ENCODE results near the gene FBXW11.
"Not testable (repeated sequence)": the region's sequence is repeated elsewhere in the genome, so short reads cannot be mapped to it uniquely, and the experiment has no call there.

The FBXW11 gene

DNA sequence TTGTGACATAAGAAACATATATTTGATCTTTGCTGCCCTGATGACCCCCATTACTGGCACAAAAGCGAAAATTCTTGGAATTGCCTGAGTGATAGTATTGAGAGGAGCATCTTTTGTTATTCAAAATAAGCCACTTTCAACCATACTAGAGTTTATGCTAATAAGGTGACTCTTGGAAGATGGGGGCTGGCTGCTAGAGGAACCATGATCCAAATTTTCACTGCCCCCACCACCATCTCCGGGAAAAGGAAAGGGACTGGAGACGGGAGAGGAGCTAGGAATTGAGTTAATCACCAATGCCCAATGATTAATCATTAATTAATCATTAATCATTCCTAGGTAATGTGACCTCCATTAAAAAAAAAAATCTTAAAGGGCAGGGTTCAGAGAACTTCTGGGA is 25.6 kb downstream of the FBXW11 start:
- no peak for DNase-seq

DNA sequence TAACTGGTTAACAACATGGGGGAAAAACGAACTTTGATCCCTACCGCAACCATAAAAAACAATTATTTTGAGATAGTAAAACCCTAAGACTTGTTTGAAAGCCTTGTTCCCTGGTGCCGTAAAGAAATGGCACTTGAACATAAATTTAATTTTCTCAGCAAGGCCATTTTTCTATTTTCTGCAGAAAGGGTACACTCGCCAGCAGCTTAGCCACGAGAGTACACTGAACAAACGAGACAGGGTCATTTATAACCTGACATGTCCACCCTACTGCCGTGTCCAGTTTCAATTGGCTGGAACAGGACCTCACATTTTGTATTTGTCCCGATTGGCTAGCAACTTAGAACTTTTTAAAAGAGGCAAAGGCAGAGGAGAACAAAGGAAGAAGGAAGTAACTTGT is 26.8 kb downstream of the FBXW11 start:
- DNase-seq: no peak

DNA sequence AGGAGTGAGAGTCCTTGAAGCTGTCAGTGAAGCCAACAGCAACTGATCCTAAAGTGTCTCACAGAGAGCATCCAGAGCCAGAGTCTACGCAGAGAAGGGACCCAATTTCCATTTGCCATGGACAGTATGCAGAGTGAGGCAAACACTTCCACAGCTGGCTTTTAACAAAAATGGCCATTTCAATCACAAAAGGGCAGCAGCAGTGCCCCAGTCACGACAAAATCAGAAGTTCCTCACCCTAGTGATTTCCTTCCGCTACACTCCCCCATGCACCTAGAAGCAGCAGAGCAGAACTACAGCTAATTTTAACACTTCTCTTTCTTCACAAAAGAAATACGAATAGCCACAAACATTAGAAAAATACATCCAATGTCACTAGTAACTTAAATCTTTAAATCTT is 27.9 kb downstream of the FBXW11 start:
- DNase-seq: no peak

DNA sequence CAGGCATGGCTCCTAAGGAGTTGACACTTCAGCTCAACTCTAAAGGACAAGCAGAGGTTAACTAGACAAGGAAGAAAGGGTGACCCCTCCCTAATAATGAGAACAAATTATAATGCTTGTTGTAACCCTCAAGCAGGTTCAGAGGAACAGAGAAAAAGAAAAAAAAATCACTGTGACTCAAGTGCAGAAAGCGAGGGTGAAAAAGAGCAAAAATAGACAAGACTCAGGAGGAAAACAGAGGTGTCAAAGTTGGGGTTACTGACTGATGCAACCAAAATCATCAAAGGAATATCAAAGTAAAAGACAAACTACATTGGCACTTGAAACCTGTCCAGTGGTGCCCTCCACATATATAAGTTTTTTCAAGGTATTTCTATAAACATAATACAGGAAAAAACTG is 28.4 kb downstream of the FBXW11 start:
- no peak for DNase-seq

DNA sequence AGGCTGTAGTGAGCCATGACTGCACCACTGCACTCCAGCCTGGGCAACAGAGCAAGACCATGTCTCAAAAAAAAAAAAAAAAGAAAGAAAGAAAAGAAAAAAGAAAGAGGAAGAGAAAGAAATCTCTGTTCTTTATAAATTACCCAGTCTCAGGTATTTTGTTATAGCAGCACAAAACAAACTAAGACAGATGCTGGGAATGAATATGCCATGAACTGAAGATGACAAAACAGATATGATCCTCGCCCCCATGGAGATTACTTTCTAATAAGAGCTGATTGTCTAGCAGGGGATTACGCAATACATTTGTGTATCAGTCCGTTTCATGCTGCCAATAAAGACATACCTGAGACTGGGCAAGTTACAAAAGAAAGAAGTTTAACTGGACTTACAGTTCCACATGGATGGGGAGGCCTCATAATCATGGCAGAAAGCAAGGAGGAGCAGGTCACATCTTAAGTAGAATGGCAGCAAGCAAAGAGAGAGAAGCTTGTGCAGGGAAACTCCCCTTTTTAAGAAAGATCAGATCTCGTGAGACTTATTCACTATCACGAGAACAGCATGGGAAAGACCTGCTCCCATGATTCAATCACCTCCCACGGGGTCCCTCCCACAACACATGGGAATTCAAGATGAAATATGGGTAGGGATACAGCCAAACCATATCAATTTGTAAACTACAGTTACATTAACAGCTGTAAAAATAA is 29.0 kb downstream of the FBXW11 start:
- not testable (repeated sequence) for DNase-seq

DNA sequence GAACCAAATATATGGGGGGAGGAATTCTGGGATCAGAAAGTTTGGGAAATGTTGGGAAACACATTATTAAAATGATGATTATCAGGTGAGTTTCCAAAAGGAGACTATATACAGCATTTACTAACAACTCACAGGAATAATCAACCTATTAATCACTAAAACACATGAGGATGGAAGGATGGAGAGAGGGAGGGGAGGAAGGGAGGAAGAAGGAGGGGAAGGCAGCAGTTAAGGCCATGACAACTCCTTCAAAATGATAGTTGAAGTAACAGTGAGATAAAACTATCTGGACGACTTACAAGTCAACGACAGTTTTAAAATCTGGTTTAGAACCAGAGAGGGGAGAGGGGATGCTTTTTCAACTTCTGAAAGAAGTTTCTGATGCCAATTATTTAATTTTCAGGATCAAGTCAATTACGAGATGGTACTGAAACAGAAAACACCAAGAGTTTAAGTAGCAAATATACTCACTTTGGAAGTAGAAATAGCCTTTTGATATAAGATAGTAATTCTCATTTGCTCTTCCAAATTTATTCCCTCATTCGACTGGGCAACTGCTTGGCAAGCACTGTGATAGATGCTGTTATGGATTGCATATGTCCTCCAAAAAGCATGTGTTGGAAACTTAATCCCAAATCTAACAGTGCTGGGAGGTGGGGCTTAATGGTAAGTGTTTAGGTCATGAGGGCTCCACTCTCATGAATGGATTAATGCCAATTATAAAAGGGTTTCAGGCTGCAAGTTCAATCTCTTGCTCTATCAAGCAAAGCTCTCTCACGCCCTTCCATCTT is 30.4 kb downstream of the FBXW11 start:
- DNase-seq: no peak

DNA sequence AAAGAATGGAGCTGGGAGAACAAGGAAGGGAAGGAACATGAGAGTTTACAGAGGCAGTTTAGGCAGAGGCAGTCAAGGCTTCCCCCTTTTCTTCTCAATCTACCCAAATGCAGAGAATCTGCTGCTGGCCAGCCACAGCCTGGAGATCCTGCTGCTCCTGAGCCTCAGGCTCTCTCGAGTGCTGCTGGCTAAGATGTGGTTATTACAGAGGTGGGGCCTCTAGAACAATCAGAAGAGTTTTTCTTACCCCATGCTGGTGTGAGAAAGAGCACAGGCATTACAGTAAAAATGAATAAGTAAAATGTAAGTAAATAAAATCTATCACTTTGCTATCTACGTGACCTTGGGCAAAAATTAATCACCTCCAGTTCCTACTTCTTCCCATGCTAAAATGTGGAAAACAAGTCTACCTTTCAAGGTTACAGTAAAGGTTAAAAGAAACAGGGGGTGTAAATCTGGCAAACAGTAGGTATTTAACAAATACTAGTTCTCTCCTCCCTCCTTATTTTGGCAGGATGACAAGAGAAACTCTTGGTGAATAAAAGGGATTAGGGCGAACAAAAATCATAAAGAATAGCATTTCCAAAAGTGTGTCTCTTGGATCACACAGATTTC is 31.1 kb downstream of the FBXW11 start:
- DNase-seq: no peak

DNA sequence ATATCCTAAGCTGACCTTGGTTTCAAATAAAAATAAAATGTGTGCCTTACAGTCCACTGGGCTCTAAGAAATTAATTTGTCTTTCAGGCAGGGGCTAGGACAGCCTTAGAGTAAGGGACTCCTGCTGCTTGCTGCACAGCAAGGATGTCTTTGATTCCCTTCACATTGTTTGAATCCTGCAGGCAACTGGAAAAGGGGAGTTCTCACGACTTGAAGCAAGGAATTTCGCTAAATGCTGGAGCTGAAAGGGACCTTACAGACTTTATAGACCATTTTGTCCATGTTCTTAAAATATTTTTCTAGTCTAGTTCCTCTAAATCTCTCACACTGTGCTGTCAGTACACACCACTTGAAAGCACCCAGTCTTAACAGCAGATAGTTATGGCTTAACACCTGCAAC is 35.6 kb downstream of the FBXW11 start:
- DNase-seq: no peak

DNA sequence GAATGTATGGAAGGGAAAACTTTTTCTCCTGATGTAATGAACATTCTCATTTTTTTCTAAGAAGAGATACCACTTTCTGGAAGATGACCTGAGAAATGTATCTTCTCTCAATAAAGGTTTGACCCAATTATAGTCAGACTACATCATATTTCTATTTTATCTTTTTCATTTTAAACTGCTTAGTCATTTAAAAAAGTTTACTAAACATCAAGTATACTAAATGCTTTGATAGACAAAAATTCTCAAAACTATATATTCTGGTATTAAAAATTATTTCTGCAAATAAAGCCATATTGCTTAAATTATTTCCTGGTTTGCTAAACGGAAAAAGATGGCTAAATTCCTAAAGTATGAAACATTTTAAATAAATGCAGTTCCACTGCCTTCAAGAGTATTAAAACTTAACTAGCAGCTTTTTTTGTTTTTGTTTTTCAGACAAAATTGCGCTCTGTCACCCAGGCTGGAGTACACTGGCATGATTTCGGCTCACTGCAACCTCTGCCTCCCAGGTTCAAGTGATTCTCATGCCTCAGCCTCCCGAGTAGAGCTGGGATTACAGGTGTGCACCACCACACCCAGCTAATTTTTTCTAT is 37.1 kb downstream of the FBXW11 start:
- no peak for DNase-seq

DNA sequence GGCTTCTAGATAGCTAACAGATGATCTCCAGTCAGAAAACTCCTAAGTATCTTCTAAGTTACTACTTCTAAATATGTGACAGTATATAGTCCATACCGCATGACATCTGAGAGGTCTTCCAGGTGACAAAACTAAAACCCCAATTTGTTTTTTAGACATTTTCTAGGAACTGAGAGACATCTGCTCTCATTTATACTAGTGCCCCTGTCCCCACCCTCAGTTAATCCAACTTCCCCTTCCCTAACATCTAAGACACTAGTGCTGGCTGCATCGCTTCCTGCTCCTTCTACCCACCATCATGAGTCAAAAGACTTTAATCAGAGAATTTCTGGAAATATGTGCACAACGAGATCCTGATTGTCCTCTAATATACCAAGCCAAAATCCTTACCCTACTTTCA is 37.9 kb downstream of the FBXW11 start:
- no peak for DNase-seq

DNA sequence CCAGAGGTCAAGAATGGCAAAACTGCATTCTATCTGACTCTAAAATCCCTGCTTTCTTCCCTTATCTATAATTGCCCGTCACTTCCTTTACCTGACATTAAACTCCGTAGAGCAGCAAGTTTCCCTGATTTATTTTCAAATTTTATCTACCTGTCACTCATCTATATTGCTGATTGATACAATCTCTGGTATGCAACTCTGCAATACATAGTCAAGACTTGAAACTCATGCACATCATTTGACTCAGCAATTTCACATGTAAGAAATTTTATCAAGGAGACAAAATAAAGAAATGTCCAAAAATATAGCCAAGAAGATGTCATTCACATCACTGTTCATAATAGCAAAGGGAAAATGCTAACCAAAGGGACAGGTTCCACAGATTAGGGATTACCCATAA is 39.5 kb downstream of the FBXW11 start:
- no peak for DNase-seq

DNA sequence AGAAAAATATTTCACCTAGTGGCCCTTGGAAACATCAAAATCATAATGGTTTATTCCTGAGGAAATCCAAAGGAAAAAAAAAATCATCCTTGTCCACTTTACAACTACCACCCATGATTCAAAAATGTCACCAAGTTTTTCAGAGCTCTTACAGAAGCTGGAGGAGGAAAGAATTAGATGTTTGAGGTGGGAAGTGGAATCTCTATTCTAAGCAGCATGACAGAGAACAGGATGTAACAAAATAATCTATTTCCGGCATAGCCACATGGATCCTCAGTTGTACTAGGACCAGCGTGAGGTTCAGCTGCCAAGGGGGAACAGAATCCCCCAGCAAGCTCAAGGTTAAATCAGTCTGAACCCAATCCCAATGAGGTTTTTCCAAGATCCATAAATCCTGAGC is 40.2 kb downstream of the FBXW11 start:
- no peak for DNase-seq

DNA sequence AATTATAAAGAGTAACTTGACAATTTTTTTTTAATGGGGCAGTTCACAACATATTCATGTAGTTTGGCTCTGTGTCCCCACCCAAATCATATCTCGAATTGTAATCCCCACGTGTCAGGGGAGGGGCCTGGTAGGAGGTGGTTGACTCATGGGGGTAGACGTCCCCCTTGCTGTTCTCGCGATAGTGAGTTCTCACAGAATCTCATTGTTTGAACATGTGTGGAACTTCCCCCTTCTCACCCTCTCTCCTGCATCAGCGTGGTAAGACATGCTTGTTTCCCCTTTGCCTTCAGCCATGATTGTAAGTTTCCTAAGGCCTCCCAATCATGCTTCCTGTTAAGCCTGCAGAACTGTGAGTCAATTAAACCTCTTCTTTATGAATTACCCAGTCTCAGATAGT is 40.7 kb downstream of the FBXW11 start:
- no peak for DNase-seq

DNA sequence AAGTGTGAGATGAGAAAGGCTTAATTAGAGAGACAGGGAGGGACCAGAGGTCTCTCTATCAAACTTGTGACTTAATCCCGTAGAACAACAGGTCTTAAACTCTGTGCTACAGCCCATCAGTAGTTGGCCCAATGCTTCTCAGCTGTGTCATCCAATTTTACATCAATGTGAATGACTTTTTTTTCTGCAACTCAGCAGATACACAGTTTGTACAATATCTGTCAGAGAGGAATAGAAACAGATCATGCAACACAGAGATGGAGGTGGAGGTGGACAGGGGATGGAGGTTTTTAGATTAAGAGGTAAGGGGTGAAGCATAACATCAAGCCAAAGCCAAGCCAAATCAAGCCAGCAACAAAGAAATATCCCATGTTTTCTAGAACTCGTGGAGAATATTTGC is 43.0 kb downstream of the FBXW11 start:
- DNase-seq: no peak

DNA sequence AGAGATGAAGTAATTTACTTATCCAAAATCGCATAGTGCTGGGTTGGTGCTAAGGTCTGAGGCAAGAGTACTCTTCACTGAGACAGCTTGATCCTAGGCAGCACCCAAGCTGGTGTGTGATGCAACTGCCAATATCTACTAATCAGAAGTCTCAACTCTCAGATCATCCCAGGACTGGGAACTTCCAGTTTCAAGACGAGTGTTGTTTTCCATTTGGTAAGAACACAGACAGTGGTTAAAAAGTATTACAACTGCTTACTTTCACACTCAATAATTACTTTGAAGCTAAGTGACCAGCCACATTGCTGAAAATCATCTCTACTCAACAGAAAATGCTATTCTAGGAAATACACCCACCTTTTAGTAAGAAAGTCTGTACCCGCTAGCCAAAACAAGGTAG is 45.3 kb downstream of the FBXW11 start:
- peak in 2 of 5 experiments; percentile 17 to 51 for DNase-seq

DNA sequence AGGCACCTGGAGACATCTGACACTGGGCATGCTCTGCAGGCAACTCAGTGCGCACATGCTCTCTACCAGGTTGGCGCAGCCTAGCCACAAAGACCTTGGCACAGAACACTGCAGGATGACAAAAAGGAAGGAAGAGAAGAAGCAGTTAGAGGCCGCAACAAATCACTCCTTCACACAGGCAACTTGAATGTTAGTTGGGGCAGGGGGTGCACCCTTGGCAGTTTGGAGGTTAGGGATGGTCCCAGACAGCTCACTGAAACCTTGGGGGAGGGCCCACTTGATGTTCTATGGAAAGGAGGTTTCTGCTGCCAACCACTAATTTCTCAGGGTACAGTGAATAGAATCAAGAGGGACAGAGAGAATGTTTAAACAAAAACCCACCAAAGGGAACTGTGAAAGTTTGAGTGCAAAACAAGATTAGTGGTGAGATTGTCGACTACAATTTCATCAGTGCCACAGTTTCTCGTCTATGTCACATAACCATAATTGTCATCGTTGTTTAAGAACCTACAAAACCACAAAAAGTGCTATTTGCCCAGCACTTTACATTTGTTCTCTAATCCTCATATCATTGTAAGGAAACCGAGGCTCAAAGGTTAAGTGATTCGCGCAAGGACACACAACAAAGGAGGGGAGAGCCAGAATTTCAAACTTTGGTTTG is 48.7 kb downstream of the FBXW11 start:
- DNase-seq: peak in 3 of 5 experiments; percentile 30 to 90 (median 57)

DNA sequence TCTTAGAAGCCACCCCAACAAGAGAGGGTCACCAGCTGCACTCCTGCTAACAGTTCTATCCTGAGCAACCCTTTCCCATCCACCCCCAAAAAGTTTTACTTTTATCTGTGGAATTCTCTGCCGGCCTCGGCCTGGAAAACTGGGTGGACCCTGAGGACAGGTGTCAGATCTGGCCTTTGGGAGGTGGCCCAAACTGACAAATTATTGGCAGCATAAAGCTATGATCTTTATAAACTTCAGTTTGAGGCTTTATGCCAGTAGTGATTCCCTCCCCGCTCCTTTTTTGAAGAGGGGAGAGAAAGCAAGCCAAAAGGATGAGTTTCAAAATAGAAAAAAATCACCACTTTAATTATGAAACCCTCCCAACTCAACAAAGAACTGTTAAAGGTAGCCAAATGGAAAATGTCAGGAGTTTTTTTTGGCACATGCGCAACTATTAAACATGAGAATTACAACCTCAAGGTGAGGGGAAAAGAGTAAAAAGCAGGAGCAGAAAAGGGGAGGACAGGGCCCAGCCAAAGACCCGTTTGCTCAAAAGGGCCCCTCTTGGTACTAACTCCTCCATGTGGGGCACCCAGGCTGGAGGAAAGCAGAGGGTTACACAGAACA is 49.4 kb downstream of the FBXW11 start:
- no peak for DNase-seq

DNA sequence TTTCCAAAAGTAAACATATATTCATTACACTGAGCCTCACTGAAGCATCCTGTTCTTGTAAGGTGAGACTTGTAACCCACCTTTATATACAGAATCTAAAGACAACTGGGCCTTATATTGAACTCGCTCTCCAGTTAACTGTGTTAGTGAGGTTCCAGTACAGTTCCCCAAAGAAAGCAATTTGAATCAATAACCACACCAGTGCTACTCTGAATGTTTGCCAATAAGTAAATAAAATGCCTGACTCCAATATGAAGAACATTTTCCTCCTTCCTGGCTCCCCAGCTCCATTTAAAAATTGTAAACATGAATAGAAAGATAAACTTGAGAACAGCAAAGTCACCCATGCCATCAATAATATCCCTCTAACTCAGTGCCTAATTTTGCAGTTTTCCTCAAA is 50.1 kb downstream of the FBXW11 start:
- DNase-seq: no peak

DNA sequence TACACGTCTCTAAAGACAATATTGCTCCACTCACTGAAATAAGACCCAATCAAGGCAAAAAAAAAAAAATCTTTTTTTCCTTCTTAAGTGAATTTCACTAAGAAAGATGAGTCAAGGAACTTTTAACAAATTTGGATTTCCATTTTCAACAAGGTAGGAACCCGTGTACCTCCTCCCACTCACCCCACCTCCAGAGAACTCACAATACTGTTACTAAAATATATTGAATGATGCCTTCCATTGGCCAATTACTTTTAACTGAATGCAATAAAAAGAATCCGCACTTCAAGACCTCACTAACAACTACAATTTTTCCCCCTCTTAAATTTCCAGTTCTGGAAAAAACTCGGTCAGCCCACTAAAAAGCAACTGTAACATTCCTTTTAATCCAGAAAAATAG is 50.7 kb downstream of the FBXW11 start:
- DNase-seq: no peak

DNA sequence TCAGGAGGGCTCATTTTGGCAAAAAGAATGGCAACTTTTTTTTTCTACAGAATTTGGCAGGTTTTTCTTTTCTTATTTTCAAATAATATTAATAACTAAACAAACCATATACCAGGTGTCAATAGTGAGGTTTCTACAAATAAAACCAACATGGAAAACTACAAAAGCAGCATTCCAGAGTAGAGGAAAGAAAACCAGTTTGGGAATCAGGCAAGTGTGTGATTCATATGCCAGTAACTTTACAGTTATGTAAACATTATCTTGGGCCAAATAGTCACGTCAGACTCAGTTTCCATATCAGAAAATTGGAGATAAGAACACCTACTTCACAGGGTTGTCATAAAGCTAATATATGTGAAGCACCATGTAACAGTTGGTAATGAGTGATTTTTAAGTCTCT is 51.7 kb downstream of the FBXW11 start:
- DNase-seq: no peak

DNA sequence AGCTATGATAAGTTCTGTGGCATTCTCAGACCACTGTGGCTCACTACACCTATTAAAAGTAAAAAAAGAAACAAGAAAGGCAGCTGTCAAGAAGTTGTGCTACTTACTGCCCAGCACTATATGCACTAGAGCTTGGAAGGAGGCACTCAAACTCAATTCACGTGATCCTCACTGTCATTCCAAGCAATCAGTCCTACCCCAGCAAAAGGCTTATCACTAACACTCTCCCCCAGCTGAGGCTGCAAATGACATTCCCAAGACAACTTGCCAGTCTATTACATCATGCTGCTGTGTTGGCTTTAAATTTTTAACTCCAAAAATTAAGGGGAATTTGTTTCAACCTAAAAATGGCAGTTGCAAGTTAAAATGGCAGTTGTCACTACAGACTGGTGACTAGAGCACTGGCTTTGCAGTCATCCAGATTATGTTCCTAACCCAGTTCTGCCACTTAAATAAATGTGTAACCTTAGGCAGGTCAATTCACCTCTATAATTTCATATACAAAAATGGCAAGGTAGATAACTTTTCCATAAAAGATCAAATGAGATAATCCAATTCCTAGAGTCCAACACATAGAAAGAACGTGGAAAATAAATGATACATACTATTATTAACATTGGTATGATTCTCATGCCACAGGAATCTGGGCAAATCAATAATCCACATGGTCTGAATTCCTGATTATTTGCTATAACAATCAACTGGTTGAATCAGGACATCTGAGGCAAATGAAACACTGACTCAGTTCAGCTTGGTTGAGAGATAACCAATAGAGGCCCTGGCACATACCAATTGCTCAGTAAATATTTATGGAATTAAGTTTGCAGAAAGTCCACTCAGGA is 52.4 kb downstream of the FBXW11 start:
- DNase-seq: no peak

DNA sequence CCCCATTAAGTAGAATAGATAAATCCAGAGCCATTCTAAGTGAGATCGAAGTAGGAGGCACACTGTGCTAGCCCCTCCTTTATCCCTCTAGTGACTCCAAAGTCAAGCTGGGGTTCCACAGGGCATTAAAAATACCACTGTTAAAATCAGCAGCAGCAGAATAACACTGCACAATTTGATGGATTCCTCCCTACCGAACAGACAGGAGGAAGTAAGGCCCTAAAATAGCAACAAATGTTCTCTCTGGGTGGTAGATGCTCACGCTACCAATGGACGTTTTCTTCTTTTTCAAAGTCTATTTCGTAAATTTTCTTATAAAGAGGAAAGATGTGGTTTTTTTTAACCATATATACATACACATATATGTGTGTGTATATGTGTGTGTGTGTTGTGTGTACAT is 54.4 kb downstream of the FBXW11 start:
- DNase-seq: no peak
